Measurements from ENCODE around the gene CARD11. TPM values are rescaled to one million over a fixed set of nuclear protein-coding genes. Genes with fewer than 3 reads are reported as not detected.

CARD11 gene
- total and polyA plus RNA-seq, 5 donors from 2014 or later, result 7.1 to 118 (median 10.8) TPM

DNA sequence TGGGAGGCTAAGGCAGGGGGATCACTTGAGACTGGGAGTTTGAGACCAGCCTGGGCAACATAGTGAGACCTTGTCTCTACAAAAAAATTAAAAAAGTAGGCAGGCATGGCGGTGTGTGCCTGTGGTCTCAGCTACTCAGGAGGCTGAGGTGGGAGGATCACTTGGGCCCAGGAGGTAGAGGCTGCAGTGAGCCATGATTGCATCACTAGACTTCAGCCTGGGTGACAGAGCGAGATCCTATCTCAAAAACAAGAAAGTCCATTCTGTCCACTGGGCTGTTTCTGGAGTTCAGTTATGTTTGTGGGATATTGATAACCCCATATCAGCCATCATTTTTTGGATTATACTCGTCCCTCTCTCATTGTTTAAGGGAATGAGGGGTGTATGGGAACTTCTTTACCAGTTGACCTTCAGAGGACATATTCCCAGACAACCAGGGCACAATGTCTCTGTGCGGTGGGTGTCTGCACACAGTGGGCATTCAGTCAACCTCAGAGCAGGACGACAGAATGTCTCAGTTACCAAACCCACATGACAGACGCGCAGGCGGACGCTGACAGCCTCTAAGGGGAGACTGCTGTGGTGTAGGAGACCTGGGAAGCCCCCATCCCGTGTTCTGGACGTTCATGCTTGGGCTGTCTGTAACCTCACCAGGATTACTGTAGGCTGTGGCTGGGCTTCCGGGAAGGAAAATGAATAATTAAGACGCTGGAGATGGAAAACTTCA lies 69.4 kb downstream of the CARD11 start:
- Histone ChIP-seq H3K36me3 (ENCODE audit: control insufficient read depth, insufficient read depth, low read length) (peaks cover 15% of the 10 kb centered on the region), H3K4me3 (ENCODE audit: low read depth, low read length) (no peak overlapping the region), H3K27me3 (ENCODE audit: control insufficient read depth, insufficient read depth, low read length) (no peaks in the 10 kb centered on the region), H3K4me1 (ENCODE audit: control insufficient read depth, insufficient read depth, low read length, poor library complexity, severe bottlenecking) (peaks cover 7% of the 10 kb centered on the region), H3K9me3 (ENCODE audit: control insufficient read depth in 2 of 2, low read length in 2 of 2) (no peaks in the 10 kb centered on the region), H3K27ac (ENCODE audit: insufficient read depth, low read length, poor library complexity, severe bottlenecking) (no peak overlapping the region)
- DNase-seq (no peak), ATAC-seq (ENCODE audit: low read depth in 2 of 2) (no peak)
- peaks cover 0 to 43% (median 23%) of the 10 kb centered on the region in 4 donors for H3K4me1 Mint-ChIP-seq
- H3K4me3 Mint-ChIP-seq, result no peak overlapping the region
- H3K27ac Mint-ChIP-seq, result peak overlapping the region in 1 of 3 donors; percentile 74
- H3K27me3 Mint-ChIP-seq, result no peaks in the 10 kb centered on the region
- H3K9me3 Mint-ChIP-seq, result no peaks in the 10 kb centered on the region
- peaks cover 18% of the 10 kb centered on the region for H3K36me3 Mint-ChIP-seq

GRCh38 chr7:2972835-2973161 lies 70.9 kb downstream of the CARD11 start:
- Mint-ChIP-seq H3K4me3 (peak overlapping the region in 1 of 4 donors; percentile 41), H3K27ac (peak overlapping the region in 2 of 3 donors; percentile 13 to 52), H3K9me3 (peaks cover 0 to 5% (median 0%) of the 10 kb centered on the region in 7 donors), H3K36me3 (peaks cover 18% of the 10 kb centered on the region), H3K4me1 (peaks cover 0 to 29% (median 11%) of the 10 kb centered on the region in 4 donors), H3K27me3 (no peaks in the 10 kb centered on the region)
- H3K36me3 ChIP-seq (ENCODE audit: control insufficient read depth, insufficient read depth, low read length), result peaks cover 26% of the 10 kb centered on the region
- ATAC-seq (ENCODE audit: low read depth in 2 of 2) (no peak), DNase-seq (no peak)
- H3K9me3 ChIP-seq (ENCODE audit: control insufficient read depth in 2 of 2, low read length in 2 of 2), result no peaks in the 10 kb centered on the region
- H3K27ac ChIP-seq (ENCODE audit: insufficient read depth, low read length, poor library complexity, severe bottlenecking), result no peak overlapping the region
- no peaks in the 10 kb centered on the region for H3K4me1 ChIP-seq (ENCODE audit: control insufficient read depth, insufficient read depth, low read length, poor library complexity, severe bottlenecking)
- no peak overlapping the region for H3K4me3 ChIP-seq (ENCODE audit: low read depth, low read length)
- no peaks in the 10 kb centered on the region for H3K27me3 ChIP-seq (ENCODE audit: control insufficient read depth, insufficient read depth, low read length)

DNA sequence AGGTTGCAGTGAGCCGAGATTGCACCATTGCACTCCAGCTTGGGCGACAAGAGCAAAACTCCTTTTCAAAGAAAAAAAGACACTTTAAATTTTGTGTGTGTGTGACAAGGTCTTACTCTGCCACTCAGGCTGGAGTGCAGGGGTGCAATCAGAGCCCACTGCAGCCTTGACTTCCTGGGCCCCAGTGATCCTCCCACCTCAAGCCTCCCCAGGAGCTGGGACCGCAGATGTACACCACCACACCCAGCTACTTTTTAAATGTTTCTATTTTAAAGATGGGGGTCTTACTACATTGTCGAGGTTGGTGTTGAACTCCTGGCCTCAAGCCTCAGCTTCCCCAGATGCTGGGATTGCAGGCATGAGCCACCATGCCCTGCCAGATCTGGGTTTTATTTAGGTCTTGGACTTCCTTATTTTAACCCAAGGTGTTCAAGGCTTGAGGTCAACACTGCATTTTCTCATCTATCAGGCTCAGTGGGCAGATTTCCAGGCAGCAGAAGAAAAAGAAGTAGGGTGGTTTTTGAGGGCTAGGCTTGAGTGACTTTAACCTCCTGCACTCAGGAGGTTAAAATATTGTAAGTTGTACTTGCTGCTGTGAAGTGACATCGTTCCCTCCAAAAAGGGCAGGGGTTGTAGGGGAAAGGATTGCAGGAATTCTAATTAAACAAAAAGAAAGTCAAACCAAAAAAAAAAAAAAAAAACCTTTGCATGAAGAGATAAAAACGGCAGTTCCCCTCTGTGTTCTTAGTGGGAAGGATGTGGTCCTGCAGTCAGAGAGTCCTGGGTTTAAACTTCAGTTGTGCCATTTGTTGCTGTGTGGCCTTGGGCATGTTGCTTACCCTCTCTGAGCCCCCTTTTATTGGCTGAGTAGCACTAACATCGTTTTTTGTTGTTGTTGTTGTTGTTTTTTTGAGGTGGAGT lies 71.5 kb downstream of the CARD11 start:
- Histone ChIP-seq H3K9me3 (ENCODE audit: control insufficient read depth in 2 of 2, low read length in 2 of 2) (peaks cover 2% of the 10 kb centered on the region in 2 experiments), H3K36me3 (ENCODE audit: control insufficient read depth, insufficient read depth, low read length) (peaks cover 29% of the 10 kb centered on the region), H3K4me1 (ENCODE audit: control insufficient read depth, insufficient read depth, low read length, poor library complexity, severe bottlenecking) (no peaks in the 10 kb centered on the region), H3K27ac (ENCODE audit: insufficient read depth, low read length, poor library complexity, severe bottlenecking) (no peak overlapping the region), H3K27me3 (ENCODE audit: control insufficient read depth, insufficient read depth, low read length) (no peaks in the 10 kb centered on the region), H3K4me3 (ENCODE audit: low read depth, low read length) (no peak overlapping the region)
- no peak for ATAC-seq (ENCODE audit: low read depth in 2 of 2)
- peaks cover 0 to 24% (median 11%) of the 10 kb centered on the region in 4 donors for H3K4me1 Mint-ChIP-seq
- peak overlapping the region in 1 of 3 donors; percentile 66 for H3K27ac Mint-ChIP-seq
- DNase-seq, result no peak
- peaks cover 0 to 5% (median 0%) of the 10 kb centered on the region in 7 donors for H3K9me3 Mint-ChIP-seq
- peak overlapping the region in 1 of 4 donors; percentile 41 for H3K4me3 Mint-ChIP-seq
- no peaks in the 10 kb centered on the region for H3K27me3 Mint-ChIP-seq
- H3K36me3 Mint-ChIP-seq, result peaks cover 23% of the 10 kb centered on the region

DNA sequence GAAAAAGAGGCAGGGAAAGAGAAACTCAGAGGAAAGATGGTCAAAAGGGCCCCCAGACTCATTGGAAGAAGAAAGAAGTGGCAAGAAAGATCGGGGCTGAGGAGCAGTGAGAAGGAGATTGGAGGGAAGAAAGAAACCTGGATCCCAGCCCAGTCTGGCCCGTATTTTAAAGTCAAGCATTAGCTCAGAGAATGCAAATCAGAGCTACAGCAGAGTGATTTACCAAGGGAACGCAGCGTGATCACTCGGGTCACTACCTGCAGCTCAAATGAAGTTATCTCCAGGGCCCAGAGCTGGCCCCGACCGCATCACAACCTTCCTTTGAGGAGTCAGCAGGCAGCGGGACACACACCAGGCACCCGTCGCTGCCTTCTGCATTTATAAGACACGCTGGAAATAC lies 72.8 kb downstream of the CARD11 start:
- Histone ChIP-seq H3K4me3 (ENCODE audit: low read depth, low read length) (no peak overlapping the region), H3K36me3 (ENCODE audit: control insufficient read depth, insufficient read depth, low read length) (peaks cover 31% of the 10 kb centered on the region), H3K4me1 (ENCODE audit: control insufficient read depth, insufficient read depth, low read length, poor library complexity, severe bottlenecking) (no peaks in the 10 kb centered on the region), H3K9me3 (ENCODE audit: control insufficient read depth in 2 of 2, low read length in 2 of 2) (peaks cover 9 to 15% of the 10 kb centered on the region in 2 experiments), H3K27ac (ENCODE audit: insufficient read depth, low read length, poor library complexity, severe bottlenecking) (no peak overlapping the region), H3K27me3 (ENCODE audit: control insufficient read depth, insufficient read depth, low read length) (no peaks in the 10 kb centered on the region)
- ATAC-seq (ENCODE audit: low read depth in 2 of 2) (no peak), DNase-seq (no peak)
- Mint-ChIP-seq H3K9me3 (peaks cover 0 to 16% (median 1%) of the 10 kb centered on the region in 7 donors), H3K4me3 (no peak overlapping the region), H3K27ac (no peak overlapping the region), H3K27me3 (no peaks in the 10 kb centered on the region), H3K4me1 (peaks cover 0 to 22% (median 8%) of the 10 kb centered on the region in 4 donors), H3K36me3 (peaks cover 35% of the 10 kb centered on the region)

DNA sequence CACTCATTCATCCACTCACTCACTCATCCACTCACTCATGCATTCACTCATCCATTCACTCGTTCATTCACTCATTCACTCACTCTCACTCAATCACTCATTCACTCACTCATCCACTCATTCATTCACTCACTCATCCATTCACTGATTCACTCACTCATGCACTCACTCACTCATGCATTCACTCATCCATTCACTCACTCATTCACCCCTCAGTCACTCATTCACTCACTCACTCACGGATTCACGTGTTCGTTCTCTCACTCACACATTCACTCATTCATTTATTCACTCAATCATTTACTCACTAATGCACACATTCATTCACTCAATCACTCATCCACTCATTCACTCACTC lies 73.4 kb downstream of the CARD11 start:
- H3K27ac Mint-ChIP-seq, result no peak overlapping the region

GRCh38 chr7:2969398-2970306 lies 74.0 kb downstream of the CARD11 start:
- Mint-ChIP-seq H3K27ac (no peak overlapping the region), H3K4me3 (no peak overlapping the region), H3K9me3 (peaks cover 0 to 23% (median 1%) of the 10 kb centered on the region in 7 donors), H3K4me1 (peaks cover 0 to 21% (median 8%) of the 10 kb centered on the region in 4 donors), H3K36me3 (peaks cover 38% of the 10 kb centered on the region), H3K27me3 (no peaks in the 10 kb centered on the region)
- H3K9me3 ChIP-seq (ENCODE audit: control insufficient read depth in 2 of 2, low read length in 2 of 2), result peaks cover 12 to 21% of the 10 kb centered on the region in 2 experiments
- no peak overlapping the region for H3K27ac ChIP-seq (ENCODE audit: insufficient read depth, low read length, poor library complexity, severe bottlenecking)
- H3K4me3 ChIP-seq (ENCODE audit: low read depth, low read length), result no peak overlapping the region
- DNase-seq (no peak), ATAC-seq (ENCODE audit: low read depth in 2 of 2) (no peak)
- no peaks in the 10 kb centered on the region for H3K27me3 ChIP-seq (ENCODE audit: control insufficient read depth, insufficient read depth, low read length)
- no peaks in the 10 kb centered on the region for H3K4me1 ChIP-seq (ENCODE audit: control insufficient read depth, insufficient read depth, low read length, poor library complexity, severe bottlenecking)
- peaks cover 32% of the 10 kb centered on the region for H3K36me3 ChIP-seq (ENCODE audit: control insufficient read depth, insufficient read depth, low read length)

More for the DNA sequence above, 73.4 kb downstream of the CARD11 start:
- Mint-ChIP-seq H3K4me1 (peaks cover 0 to 20% (median 6%) of the 10 kb centered on the region in 4 donors), H3K4me3 (no peak overlapping the region), H3K9me3 (peaks cover 0 to 21% (median 1%) of the 10 kb centered on the region in 7 donors), H3K36me3 (peaks cover 36% of the 10 kb centered on the region), H3K27me3 (no peaks in the 10 kb centered on the region)
- ATAC-seq (ENCODE audit: low read depth in 2 of 2), result no peak
- Histone ChIP-seq H3K9me3 (ENCODE audit: control insufficient read depth in 2 of 2, low read length in 2 of 2) (peaks cover 12 to 21% of the 10 kb centered on the region in 2 experiments), H3K36me3 (ENCODE audit: control insufficient read depth, insufficient read depth, low read length) (peaks cover 32% of the 10 kb centered on the region), H3K27ac (ENCODE audit: insufficient read depth, low read length, poor library complexity, severe bottlenecking) (no peak overlapping the region), H3K4me3 (ENCODE audit: low read depth, low read length) (no peak overlapping the region), H3K27me3 (ENCODE audit: control insufficient read depth, insufficient read depth, low read length) (no peaks in the 10 kb centered on the region), H3K4me1 (ENCODE audit: control insufficient read depth, insufficient read depth, low read length, poor library complexity, severe bottlenecking) (no peaks in the 10 kb centered on the region)
- no peak for DNase-seq
